ENCODE data around the gene NRBF2.
A peak's percentile ranks its signal among the peaks of the same experiment; 100 is the strongest.
"Not testable (repeated sequence)": the region's sequence is repeated elsewhere in the genome, so short reads cannot be mapped to it uniquely, and the experiment has no call there.

NRBF2 gene

DNA sequence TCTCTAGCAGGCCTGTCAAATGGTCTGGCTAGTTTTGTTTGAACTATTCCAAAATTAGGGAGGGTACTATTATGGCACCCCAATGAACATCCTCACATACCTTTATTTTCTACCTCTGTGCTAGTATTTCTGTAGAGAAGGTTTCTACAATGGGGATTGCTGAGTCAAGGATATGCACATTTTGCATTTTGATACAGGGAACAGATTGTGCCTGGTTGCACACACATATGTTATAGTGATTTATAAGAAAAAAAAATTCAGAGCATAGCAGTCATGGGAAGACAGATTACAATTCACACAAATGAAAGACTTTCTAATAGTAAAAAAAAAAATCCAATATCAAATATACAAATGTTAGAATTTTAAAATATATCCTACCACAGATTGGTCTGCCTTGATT, 14.1 kb upstream of the NRBF2 start:
- DNase-seq (ENCODE audit: low read depth), result no peak

GRCh38 chr10:63120554-63120953, 12.6 kb upstream of the NRBF2 start:
- peak; percentile 100 for DNase-seq (ENCODE audit: low read depth)

- no peak for DNase-seq (ENCODE audit: low read depth)
Measured at GRCh38 chr10:63123727-63124362, 9.3 kb upstream of the NRBF2 start.

- DNase-seq (ENCODE audit: low read depth), result no peak
Measured at GRCh38 chr10:63125459-63125858, 7.7 kb upstream of the NRBF2 start.

- DNase-seq (ENCODE audit: low read depth), result peak; percentile 48
Measured at GRCh38 chr10:63128443-63128842, 4.7 kb upstream of the NRBF2 start.

- DNase-seq (ENCODE audit: low read depth), result no peak
Measured at GRCh38 chr10:63129888-63130287, 3.2 kb upstream of the NRBF2 start.

GRCh38 chr10:63132651-63133055, 475 bp upstream of the NRBF2 start:
- no peak for DNase-seq (ENCODE audit: low read depth)

DNA sequence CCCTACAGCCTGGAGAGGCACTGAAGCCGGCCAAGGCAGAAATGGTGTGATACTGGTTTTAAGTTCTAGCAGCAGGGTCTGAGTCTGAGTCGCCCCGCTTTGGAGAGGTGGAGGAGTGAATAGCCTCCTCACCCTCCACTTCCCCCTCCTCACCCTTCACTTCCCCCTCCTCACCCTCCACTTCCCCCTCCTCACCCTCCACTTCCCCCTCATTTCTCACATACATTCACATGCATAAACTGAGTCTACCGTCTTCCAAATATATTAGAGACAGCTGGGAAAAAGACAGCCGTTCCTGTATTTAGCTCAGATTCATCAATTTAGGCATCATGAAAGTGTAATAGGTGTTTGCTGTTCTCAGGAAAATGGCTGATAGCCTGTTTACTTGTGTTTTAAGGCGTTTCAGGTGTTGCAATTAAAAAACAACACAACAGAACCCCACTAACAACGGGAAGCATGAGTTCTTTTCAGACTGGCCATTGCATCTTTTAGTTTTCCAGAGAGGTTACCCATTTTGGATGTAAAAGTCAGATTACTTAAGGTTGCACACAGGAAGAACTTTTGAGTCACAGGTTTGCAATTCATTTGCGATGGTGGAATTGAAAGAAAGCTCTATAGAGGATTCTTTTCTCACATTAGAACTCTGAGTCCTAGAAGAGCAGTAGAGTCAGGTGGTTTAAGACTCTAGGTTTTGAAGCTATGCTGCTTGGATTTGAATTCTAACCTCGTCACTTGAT, 861 bp downstream of the NRBF2 start:
- no peak for DNase-seq (ENCODE audit: low read depth)

GRCh38 chr10:63137306-63137705, 4.2 kb downstream of the NRBF2 start:
- DNase-seq (ENCODE audit: low read depth), result peak; percentile 73

- no peak for DNase-seq (ENCODE audit: low read depth)
Measured at GRCh38 chr10:63140077-63140476, 6.9 kb downstream of the NRBF2 start.

GRCh38 chr10:63142136-63142535, 9.0 kb downstream of the NRBF2 start:
- no peak for DNase-seq (ENCODE audit: low read depth)

DNA sequence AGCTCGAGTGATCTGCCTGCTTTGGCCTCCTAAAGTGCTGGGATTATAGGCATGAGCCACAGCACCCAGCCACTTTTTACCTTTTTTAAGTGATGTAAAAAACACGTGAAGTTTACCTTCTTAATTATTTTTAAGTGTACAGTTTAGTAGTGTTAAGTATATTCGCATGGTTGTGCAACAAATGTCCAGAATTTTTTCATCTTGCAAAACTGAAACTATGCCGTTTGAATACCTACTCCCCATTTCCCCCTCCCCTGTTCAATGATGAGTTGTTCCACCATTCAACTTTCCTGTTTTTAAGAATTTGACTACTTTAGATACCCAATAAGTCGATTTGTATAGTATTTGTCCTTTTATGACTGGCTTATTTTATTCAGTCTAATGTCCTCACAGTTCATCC, 10.9 kb downstream of the NRBF2 start:
- DNase-seq (ENCODE audit: low read depth), result no peak

DNA sequence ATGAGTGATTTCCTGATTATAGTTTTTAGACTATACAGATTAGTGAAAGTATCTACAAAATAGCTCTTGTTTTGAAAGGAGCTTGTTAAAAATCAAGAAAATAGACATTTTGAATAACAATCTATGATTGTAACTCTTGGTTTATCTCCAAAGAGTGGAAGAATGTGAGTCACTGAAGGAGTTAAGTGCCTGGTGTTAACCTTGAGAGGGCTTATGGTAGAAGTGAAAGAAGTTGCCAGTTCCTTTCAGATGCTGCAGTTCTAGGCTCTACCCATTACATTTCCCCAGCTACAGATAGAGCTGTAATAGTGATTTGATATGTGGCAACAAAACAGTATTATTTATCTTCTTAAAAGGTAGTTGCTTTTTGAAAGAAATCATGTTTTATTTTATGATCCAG, 12.7 kb downstream of the NRBF2 start:
- DNase-seq (ENCODE audit: low read depth), result no peak

DNA sequence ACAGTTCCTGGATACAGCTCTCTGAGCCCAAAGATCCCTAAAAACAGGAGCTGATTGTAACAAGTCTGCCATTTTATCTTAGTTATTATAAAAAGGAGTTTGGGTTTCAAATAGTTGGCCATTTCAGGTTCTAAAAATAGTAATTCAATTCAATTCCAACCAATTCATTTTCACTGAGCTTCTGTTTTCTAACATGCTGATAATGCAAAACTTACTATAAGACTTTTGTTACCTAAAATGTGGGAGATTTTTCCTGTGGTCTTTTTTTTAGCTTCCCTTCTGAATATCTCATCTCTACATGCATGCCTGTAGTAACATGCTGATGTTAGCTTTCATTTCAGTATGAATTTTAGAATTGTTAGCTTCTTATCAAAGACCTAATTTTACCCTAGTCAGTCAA, 13.4 kb downstream of the NRBF2 start:
- DNase-seq (ENCODE audit: low read depth), result no peak

DNA sequence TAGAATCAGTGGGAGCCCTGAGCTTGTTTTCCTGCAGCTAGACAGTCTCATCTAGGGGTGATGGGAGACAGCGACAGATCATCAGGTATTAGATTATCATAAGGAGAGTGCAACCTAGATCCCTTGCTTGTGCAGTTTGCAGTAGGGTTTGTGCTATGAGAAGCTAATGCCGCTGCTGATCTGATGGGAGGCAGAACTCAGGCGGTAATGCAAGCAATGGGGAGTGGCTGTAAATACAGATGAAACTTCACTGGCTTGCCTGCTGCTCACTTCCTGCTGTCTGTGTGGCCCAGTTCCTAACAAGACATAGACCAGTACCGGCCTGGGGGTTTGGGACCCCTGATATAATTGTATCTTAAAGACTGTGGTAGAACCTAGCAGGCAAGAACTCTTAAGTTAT, 17.6 kb downstream of the NRBF2 start:
- no peak for DNase-seq (ENCODE audit: low read depth)

- not testable (repeated sequence) for DNase-seq (ENCODE audit: low read depth)
Measured at GRCh38 chr10:63153868-63154545, 20.9 kb downstream of the NRBF2 start.

GRCh38 chr10:63154546-63155387, 21.6 kb downstream of the NRBF2 start:
- no peak for DNase-seq (ENCODE audit: low read depth)

DNA sequence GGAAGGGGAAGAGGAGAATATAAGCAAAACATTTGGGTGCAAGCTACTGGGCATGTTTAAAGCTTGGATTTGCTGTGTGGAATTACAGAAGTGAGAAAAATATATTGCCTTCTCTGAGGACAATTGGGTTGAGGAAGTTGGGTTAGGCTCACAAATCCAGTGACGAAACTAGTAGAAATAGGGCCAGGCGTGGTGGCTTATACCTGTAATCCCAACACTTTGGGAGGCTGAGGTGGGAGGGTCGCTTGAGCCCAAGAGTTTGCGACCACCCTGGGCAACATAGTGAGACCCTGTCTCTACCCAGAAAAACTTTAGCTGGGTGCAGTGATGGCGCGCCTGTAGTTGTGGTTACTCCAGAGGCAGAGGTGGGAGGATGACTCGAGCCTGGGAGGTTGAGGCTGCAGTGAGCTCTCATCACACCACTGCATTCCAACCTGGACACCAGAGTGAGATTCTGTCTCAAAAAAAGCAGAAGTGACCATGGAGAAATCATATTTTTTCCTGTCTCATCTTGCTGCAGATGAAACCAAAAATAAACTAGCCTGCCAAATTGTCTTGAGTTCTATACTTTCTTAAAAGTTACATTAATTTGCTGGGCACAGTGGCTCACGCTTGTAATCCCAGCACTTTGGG, 22.4 kb downstream of the NRBF2 start:
- DNase-seq (ENCODE audit: low read depth), result no peak

DNA sequence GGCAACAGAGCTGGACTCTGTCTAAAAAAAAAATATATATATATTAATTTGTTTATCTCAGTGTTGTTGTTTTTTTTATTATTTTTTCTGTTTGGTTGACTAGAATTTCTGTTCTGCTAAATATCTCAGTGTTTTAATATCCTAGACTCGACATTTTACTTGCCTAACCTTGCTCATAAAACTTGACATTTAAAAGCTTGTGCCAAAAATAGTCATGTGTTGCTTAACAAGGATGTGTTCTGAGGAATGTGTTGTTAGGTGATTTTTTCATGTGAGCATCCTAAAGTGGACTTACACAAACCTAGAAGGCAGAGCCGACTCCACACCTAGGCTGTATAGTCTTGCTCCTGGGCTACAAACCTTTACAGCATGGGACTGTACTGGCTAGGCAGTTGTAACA, 23.1 kb downstream of the NRBF2 start:
- DNase-seq (ENCODE audit: low read depth), result no peak

DNA sequence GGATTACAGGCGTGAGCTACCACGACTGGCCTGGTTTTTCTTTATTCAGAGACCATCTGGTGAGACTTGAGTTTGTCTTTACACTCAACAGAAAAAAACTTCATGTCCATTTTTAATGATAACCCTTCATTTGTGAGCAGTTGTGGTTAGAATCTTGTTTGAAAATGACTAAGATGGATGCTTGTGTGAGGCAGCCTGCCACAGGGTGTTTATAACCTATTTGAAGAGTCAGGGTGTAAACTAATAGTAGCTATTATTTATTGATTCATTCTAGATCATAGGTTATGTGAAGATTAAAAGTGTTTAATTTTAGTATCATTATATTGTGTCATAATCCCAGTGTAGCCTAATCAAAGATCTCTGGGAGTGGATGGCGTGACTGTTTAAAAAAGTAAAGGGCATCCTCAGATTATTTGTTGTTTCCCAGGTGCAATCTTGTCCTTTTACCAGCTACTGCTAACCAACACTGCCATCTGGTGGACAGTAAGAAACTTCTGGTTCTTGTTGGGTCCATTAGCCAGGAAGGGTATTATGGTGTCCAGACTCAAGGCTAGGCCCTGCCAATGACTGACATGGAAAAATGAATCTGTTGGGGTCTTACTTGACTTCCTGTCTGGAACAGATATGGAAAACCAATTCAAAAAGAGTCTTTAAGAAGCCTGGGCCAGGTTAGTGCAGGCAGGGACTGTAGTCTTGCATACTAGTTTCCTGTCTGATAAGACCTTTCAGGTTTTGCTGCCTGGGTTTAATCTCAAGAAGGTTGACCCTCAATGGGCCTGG, 24.9 kb downstream of the NRBF2 start:
- DNase-seq (ENCODE audit: low read depth), result peak; percentile 83

DNA sequence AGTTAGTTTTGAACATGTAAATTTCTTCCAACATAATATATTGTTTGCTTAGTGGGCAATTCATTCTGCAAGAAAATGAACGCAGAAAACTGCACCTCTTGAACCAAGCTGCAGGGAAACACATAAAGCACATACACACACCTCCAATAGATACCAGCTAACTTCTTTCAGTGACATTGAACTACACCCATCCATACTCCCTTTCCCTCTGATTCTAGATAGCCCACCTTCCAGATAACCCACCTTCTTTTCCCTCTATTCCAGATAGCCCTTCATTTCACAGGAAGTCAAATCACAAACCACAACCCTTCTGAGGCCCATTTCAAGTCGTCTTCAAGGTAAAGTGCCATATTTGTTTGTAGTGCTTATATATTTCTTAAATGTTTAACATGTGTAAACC, 28.5 kb downstream of the NRBF2 start:
- DNase-seq (ENCODE audit: low read depth), result no peak
